ENCODE measurements around the gene TMEM169.

GRCh38 chr2:216108310-216108966 is 26.7 kb downstream of the TMEM169 start:
- TF ChIP-seq, protein P1, sequence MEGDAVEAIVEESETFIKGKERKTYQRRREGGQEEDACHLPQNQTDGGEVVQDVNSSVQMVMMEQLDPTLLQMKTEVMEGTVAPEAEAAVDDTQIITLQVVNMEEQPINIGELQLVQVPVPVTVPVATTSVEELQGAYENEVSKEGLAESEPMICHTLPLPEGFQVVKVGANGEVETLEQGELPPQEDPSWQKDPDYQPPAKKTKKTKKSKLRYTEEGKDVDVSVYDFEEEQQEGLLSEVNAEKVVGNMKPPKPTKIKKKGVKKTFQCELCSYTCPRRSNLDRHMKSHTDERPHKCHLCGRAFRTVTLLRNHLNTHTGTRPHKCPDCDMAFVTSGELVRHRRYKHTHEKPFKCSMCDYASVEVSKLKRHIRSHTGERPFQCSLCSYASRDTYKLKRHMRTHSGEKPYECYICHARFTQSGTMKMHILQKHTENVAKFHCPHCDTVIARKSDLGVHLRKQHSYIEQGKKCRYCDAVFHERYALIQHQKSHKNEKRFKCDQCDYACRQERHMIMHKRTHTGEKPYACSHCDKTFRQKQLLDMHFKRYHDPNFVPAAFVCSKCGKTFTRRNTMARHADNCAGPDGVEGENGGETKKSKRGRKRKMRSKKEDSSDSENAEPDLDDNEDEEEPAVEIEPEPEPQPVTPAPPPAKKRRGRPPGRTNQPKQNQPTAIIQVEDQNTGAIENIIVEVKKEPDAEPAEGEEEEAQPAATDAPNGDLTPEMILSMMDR (IDR thresholded peaks at IDR 0.05), result no peak
- no peak for TF ChIP-seq POLR2A (IDR thresholded peaks at IDR 0.05)
- no peak for TF ChIP-seq POLR2AphosphoS5 (IDR thresholded peaks at IDR 0.05)
- no peak for TF ChIP-seq EP300 (IDR thresholded peaks at IDR 0.05)
